Neural cell (in vitro differentiated cells): ENCODE results near the gene ANKRD22. TPM values are rescaled to one million over a fixed set of nuclear protein-coding genes. Genes with fewer than 3 reads are reported as not detected.

ENCODE experiments used
- H2AFZ ChIP-seq: fragments of 200-600, 300-800 bp; sonication (generic), shearing (Covaris generic); 2 replicates; pipeline ENCODE4 v1.6.0; 2014; ENCODE audit warnings: low read depth, mild to moderate bottlenecking, antibody characterized with exemption, low read length, moderate library complexity
- H3F3A ChIP-seq: fragments of 200-600 bp; shearing (Covaris generic); 2 replicates; pipeline ENCODE4 v1.6.1; 2016; ENCODE audit warnings: mild to moderate bottlenecking, moderate library complexity, mixed read lengths, antibody characterized with exemption, low read length; ENCODE audit not compliant: insufficient read depth, poor library complexity, severe bottlenecking
- H3K27ac ChIP-seq: fragments of 200-600, 300-800 bp; sonication (generic), shearing (Covaris generic); 2 replicates; pipeline ENCODE4 v1.5.1; 2014; ENCODE audit warnings: mild to moderate bottlenecking, low read length, moderate library complexity
- H3K27me3 ChIP-seq: fragments of 300-800, 200-600 bp; sonication (generic), shearing (Covaris generic); 2 replicates; pipeline ENCODE4 v1.6.0; 2014; ENCODE audit warnings: mild to moderate bottlenecking, low read depth, low read length, moderate library complexity; ENCODE audit not compliant: insufficient read depth
- H3K36me3 ChIP-seq: fragments of 300-800, 200-600 bp; sonication (generic), shearing (Covaris generic); 2 replicates; pipeline ENCODE4 v1.5.1; 2014; ENCODE audit warnings: mild to moderate bottlenecking, antibody characterized with exemption, low read length, moderate library complexity; ENCODE audit not compliant: insufficient read depth
- H3K4me2 ChIP-seq: fragments of 300-800, 200-600 bp; sonication (generic), shearing (Covaris generic); 2 replicates; pipeline ENCODE4 v1.6.0; 2014; ENCODE audit warnings: mild to moderate bottlenecking, low read length
- H3K4me3 ChIP-seq: fragments of 300-800, 200-600 bp; sonication (generic), shearing (Covaris generic); 2 replicates; pipeline ENCODE4 v1.5.1; 2014; ENCODE audit warnings: mild to moderate bottlenecking, low read length, moderate library complexity
- H3K79me2 ChIP-seq: fragments of 200-600 bp; shearing (Covaris generic); replicated peaks from 2 replicates; pipeline ENCODE4 v1.6.0; 2014; ENCODE audit warnings: mild to moderate bottlenecking, low read length, moderate library complexity; ENCODE audit not compliant: insufficient read depth
- H3K9ac ChIP-seq: fragments of 300-800, 200-600 bp; sonication (generic), shearing (Covaris generic); 2 replicates; pipeline ENCODE4 v1.6.1; 2016; ENCODE audit warnings: mild to moderate bottlenecking, low read length, mixed read lengths
- H3K9me2 ChIP-seq: fragments of 200-600 bp; shearing (Covaris generic); 2 replicates; pipeline ENCODE4 v1.6.1; 2016; ENCODE audit warnings: mild to moderate bottlenecking, low read length, mixed read lengths; ENCODE audit not compliant: insufficient read depth
- H3K9me3 ChIP-seq: fragments of 200-600, 300-800 bp; sonication (generic), shearing (Covaris generic); 2 replicates; pipeline ENCODE4 v1.6.1; 2016; ENCODE audit warnings: mild to moderate bottlenecking, mixed run types, low read length, moderate library complexity, mixed read lengths
- H4K20me1 ChIP-seq: fragments of 200-600 bp; shearing (Covaris generic); 2 replicates; pipeline ENCODE4 v1.6.1; 2016; ENCODE audit warnings: mild to moderate bottlenecking, mixed run types; ENCODE audit not compliant: insufficient read depth
- EP300 ChIP-seq: fragments of 450-650 bp; conservative IDR thresholded peaks from 2 replicates; pipeline ENCODE4 v1.6.1; 2014; ENCODE audit warnings: antibody characterized with exemption, mild to moderate bottlenecking, moderate library complexity; ENCODE audit not compliant: poor library complexity, severe bottlenecking
- EZH2 ChIP-seq: fragments of 200-600, 300-800 bp; shearing (Covaris generic), sonication (generic); IDR thresholded peaks from 2 replicates; pipeline ENCODE4 v1.6.1; 2014; ENCODE audit warnings: antibody characterized with exemption, low read length, borderline replicate concordance, mild to moderate bottlenecking; ENCODE audit not compliant: insufficient read depth, poor library complexity, severe bottlenecking
- MXI1 ChIP-seq: fragments of 450-650 bp; conservative IDR thresholded peaks from 2 replicates; pipeline ENCODE4 v1.6.1; 2014; ENCODE audit warnings: antibody characterized with exemption, mild to moderate bottlenecking; ENCODE audit not compliant: poor library complexity, severe bottlenecking
- POLR2AphosphoS5 ChIP-seq: IDR thresholded peaks from 2 replicates; pipeline ENCODE4 v1.6.1; 2012
- RAD21 ChIP-seq: fragments of 450-650 bp; conservative IDR thresholded peaks from 2 replicates; pipeline ENCODE4 v1.6.1; 2014; ENCODE audit warnings: antibody characterized with exemption, mild to moderate bottlenecking, moderate library complexity
- SMC3 ChIP-seq: fragments of 450-650 bp; conservative IDR thresholded peaks from 2 replicates; pipeline ENCODE4 v1.6.1; 2014; ENCODE audit warnings: antibody characterized with exemption, mild to moderate bottlenecking, moderate library complexity; ENCODE audit not compliant: poor library complexity
- TAF1 ChIP-seq: IDR thresholded peaks from 2 replicates; pipeline ENCODE4 v1.6.1; 2012; ENCODE audit warnings: low read depth
- polyA plus RNA-seq: library from polyadenylated mRNA; depleted of rRNA; stranded (reverse); fragments of >200 nt; gene quantifications from 2 replicates; pipeline ENCODE4 v1.2.3, GENCODE V29; 2014
- TF ChIP-seq, protein P1 (sequence below): fragments of 450-650 bp; IDR thresholded peaks from 2 replicates; pipeline ENCODE4 v1.5.1; 2014; ENCODE audit warnings: antibody characterized with exemption, mild to moderate bottlenecking, moderate library complexity; ENCODE audit not compliant: poor library complexity, severe bottlenecking
- TF ChIP-seq, protein P2 (sequence below): IDR thresholded peaks from 2 replicates; pipeline ENCODE4 v1.6.1; 2012; ENCODE audit warnings: borderline replicate concordance

Gene ANKRD22
- polyA plus RNA-seq, 1 donor from 2014 or later, result 0.57 TPM

DNA sequence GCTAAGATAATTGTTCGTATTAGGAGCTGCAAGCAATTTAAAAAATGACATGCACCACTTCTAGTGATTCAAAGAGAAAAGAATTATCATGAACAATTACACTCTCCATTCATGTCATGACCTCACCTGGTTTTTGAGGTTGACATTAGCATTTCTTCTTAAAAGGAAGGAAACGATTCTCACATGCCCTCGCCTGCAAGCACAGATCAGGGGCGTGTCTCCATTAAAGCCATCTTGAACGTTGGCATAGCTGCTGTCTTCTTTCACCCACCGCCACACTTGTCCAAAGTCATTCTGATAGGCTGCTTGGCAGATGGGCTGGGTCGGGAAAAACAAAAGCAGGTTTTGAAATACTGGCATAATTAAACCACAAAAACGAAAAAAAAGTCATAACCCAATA, 19.9 kb downstream of the ANKRD22 start:
- Histone ChIP-seq H3K27ac (no peak overlapping the region), H3K9ac (no peak overlapping the region), H3K9me2 (no peaks in the 10 kb centered on the region), H3K9me3 (no peaks in the 10 kb centered on the region), H3K36me3 (no peaks in the 10 kb centered on the region), H3K79me2 (no peaks in the 10 kb centered on the region), H4K20me1 (no peaks in the 10 kb centered on the region), H2AFZ (no peak overlapping the region), H3F3A (no peaks in the 10 kb centered on the region), H3K27me3 (no peaks in the 10 kb centered on the region), H3K4me3 (no peak overlapping the region), H3K4me2 (peak overlapping the region; percentile 32)
- TF ChIP-seq SMC3 (no peak), EZH2 (no peak), POLR2AphosphoS5 (no peak), TAF1 (no peak)
- TF ChIP-seq, protein P1, sequence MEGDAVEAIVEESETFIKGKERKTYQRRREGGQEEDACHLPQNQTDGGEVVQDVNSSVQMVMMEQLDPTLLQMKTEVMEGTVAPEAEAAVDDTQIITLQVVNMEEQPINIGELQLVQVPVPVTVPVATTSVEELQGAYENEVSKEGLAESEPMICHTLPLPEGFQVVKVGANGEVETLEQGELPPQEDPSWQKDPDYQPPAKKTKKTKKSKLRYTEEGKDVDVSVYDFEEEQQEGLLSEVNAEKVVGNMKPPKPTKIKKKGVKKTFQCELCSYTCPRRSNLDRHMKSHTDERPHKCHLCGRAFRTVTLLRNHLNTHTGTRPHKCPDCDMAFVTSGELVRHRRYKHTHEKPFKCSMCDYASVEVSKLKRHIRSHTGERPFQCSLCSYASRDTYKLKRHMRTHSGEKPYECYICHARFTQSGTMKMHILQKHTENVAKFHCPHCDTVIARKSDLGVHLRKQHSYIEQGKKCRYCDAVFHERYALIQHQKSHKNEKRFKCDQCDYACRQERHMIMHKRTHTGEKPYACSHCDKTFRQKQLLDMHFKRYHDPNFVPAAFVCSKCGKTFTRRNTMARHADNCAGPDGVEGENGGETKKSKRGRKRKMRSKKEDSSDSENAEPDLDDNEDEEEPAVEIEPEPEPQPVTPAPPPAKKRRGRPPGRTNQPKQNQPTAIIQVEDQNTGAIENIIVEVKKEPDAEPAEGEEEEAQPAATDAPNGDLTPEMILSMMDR, result no peak

DNA sequence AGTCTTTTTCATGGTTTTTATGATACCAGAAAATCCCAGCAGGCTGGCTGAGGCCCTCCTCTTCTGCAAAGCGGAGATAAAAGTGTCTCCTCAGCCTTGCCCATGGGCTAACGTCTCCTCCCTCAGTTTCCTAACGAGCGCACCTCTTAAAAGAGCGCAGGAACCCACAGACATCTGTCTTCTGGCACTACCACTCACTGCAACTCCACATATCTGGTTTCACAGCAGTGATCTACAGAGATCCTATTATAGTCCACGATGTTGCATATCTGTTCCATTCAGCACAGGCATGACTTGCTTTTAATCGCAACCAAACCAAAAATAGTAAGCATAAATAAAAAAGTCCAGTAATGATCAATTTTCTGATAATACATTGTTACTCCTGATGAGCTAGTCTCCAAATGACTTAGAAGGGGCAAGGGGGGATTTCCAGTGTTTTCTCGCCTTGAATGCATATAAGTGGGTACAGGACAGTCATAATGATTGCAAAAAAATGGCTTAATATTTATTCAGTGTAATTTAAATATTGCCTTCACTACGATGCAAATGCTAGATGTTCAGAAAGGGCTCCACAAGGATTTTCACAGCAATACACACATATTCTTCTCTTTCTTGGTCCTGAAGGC, 20.9 kb downstream of the ANKRD22 start:
- H3K36me3 ChIP-seq, result no peaks in the 10 kb centered on the region
- H3K27me3 ChIP-seq, result no peaks in the 10 kb centered on the region
- H3K9ac ChIP-seq, result no peak overlapping the region
- no peaks in the 10 kb centered on the region for H3K79me2 ChIP-seq
- H2AFZ ChIP-seq, result no peak overlapping the region
- H3K4me3 ChIP-seq, result no peak overlapping the region
- TF ChIP-seq, protein P2, sequence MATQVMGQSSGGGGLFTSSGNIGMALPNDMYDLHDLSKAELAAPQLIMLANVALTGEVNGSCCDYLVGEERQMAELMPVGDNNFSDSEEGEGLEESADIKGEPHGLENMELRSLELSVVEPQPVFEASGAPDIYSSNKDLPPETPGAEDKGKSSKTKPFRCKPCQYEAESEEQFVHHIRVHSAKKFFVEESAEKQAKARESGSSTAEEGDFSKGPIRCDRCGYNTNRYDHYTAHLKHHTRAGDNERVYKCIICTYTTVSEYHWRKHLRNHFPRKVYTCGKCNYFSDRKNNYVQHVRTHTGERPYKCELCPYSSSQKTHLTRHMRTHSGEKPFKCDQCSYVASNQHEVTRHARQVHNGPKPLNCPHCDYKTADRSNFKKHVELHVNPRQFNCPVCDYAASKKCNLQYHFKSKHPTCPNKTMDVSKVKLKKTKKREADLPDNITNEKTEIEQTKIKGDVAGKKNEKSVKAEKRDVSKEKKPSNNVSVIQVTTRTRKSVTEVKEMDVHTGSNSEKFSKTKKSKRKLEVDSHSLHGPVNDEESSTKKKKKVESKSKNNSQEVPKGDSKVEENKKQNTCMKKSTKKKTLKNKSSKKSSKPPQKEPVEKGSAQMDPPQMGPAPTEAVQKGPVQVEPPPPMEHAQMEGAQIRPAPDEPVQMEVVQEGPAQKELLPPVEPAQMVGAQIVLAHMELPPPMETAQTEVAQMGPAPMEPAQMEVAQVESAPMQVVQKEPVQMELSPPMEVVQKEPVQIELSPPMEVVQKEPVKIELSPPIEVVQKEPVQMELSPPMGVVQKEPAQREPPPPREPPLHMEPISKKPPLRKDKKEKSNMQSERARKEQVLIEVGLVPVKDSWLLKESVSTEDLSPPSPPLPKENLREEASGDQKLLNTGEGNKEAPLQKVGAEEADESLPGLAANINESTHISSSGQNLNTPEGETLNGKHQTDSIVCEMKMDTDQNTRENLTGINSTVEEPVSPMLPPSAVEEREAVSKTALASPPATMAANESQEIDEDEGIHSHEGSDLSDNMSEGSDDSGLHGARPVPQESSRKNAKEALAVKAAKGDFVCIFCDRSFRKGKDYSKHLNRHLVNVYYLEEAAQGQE, result no peak
- TF ChIP-seq EZH2, result no peak
- TF ChIP-seq MXI1, result no peak
- no peak for TF ChIP-seq EP300
- TF ChIP-seq POLR2AphosphoS5, result no peak
- TF ChIP-seq SMC3, result no peak
- TF ChIP-seq RAD21, result no peak
- no peak for TF ChIP-seq TAF1
- TF ChIP-seq, protein P1, result no peak
- no peaks in the 10 kb centered on the region for H3K9me3 ChIP-seq
- H3K9me2 ChIP-seq, result no peaks in the 10 kb centered on the region
- peak overlapping the region; percentile 21 for H3K27ac ChIP-seq
- no peak overlapping the region for H3K4me2 ChIP-seq
- no peaks in the 10 kb centered on the region for H3F3A ChIP-seq
- no peaks in the 10 kb centered on the region for H4K20me1 ChIP-seq
